ENCODE measurements around the gene YLPM1. TPM values are rescaled to one million over a fixed set of nuclear protein-coding genes. Genes with fewer than 3 reads are reported as not detected.

The YLPM1 gene
- total and polyA plus RNA-seq, 2 donors (not counting 1 experiment from before 2014, with no cell fraction given) = 22.4 to 116 TPM

- Histone ChIP-seq H3K4me3 (ENCODE audit: control extremely low read depth in 1 of 5, extremely low read depth in 1 of 5, insufficient read depth in 1 of 5, low read depth in 2 of 5, low read length in 4 of 5) (no peak overlapping the region), H2AFZ (ENCODE audit: insufficient read depth, low read depth, low read length, poor library complexity, severe bottlenecking) (no peak overlapping the region), H3K4me2 (replicated peaks; ENCODE audit: low read depth, low read length, poor library complexity, severe bottlenecking) (no peak overlapping the region), H3K9me3 (ENCODE audit: control extremely low read depth in 1 of 3, control insufficient read depth in 2 of 3, insufficient read depth in 1 of 3, low read length in 2 of 3) (no peaks in the 10 kb centered on the region), H3K79me2 (ENCODE audit: control insufficient read depth, insufficient read depth, low read length) (no peaks in the 10 kb centered on the region), H3K4me1 (ENCODE audit: control insufficient read depth in 2 of 2, insufficient read depth in 2 of 2, low read length in 2 of 2) (no peaks in the 10 kb centered on the region), H3K9ac (ENCODE audit: low read length) (no peak overlapping the region), H3K36me3 (replicated peaks in 1 of 2; ENCODE audit: control extremely low read depth in 1 of 2, control insufficient read depth in 1 of 2, extremely low read depth in 1 of 2, insufficient read depth in 2 of 2, low read length in 1 of 2) (peaks cover 8 to 51% of the 10 kb centered on the region in 2 experiments), H3K27ac (ENCODE audit: low read length in 2 of 2) (no peak overlapping the region), H4K20me1 (ENCODE audit: control insufficient read depth, insufficient read depth, low read length, poor library complexity, severe bottlenecking) (no peaks in the 10 kb centered on the region), H3K27me3 (replicated peaks in 1 of 4; ENCODE audit: control extremely low read depth in 1 of 4, control insufficient read depth in 3 of 4, insufficient read depth in 4 of 4, low read length in 3 of 4) (no peaks in the 10 kb centered on the region)
- TF ChIP-seq CTCF (IDR thresholded peaks at IDR 0.05) (no peak), EZH2 (IDR thresholded peaks at IDR 0.05; ENCODE audit: borderline replicate concordance, insufficient read depth, low read depth, low read length, poor library complexity, severe bottlenecking) (no peak)
- 100% methylated on average over 1 of the region's 4 CpGs for WGBS (ENCODE audit: insufficient coverage)
- ChIA-PET POLR2A (no interaction called here), CTCF (no interaction called here)
- intact Hi-C loops (cut with micrococcal nuclease) = no loop called here
- DNase-seq (no peak), ATAC-seq (ENCODE audit: low read depth) (no peak)
- Mint-ChIP-seq H3K4me1 (no peaks in the 10 kb centered on the region), H3K9me3 (ENCODE audit: insufficient read depth) (no peaks in the 10 kb centered on the region), H3K27ac (no peak overlapping the region), H3K4me3 (no peak overlapping the region), H3K27me3 (no peaks in the 10 kb centered on the region)
These were observed 25.3 kb upstream of the YLPM1 start for GRCh38 chr14:74737753-74738325.

- WGBS (ENCODE audit: insufficient coverage) = 97% methylated on average over 3 of the region's 8 CpGs
- intact Hi-C loops (cut with micrococcal nuclease) = no loop called here
- no peaks in the 10 kb centered on the region for H3K4me1 Mint-ChIP-seq
- no peak overlapping the region for H2AFZ ChIP-seq (ENCODE audit: insufficient read depth, low read depth, low read length, poor library complexity, severe bottlenecking)
- H3K36me3 ChIP-seq (replicated peaks in 1 of 2; ENCODE audit: control extremely low read depth in 1 of 2, control insufficient read depth in 1 of 2, extremely low read depth in 1 of 2, insufficient read depth in 2 of 2, low read length in 1 of 2) = peaks cover 3 to 37% of the 10 kb centered on the region in 2 experiments
- no peak overlapping the region for H3K27ac ChIP-seq (ENCODE audit: low read length in 2 of 2)
- H3K9me3 ChIP-seq (ENCODE audit: control extremely low read depth in 1 of 3, control insufficient read depth in 2 of 3, insufficient read depth in 1 of 3, low read length in 2 of 3) = no peaks in the 10 kb centered on the region
- no peak overlapping the region for H3K4me2 ChIP-seq (replicated peaks; ENCODE audit: low read depth, low read length, poor library complexity, severe bottlenecking)
- H3K4me1 ChIP-seq (ENCODE audit: control insufficient read depth in 2 of 2, insufficient read depth in 2 of 2, low read length in 2 of 2) = no peaks in the 10 kb centered on the region
- TF ChIP-seq CTCF (IDR thresholded peaks at IDR 0.05) (no peak), EZH2 (IDR thresholded peaks at IDR 0.05; ENCODE audit: borderline replicate concordance, insufficient read depth, low read depth, low read length, poor library complexity, severe bottlenecking) (no peak)
- no peaks in the 10 kb centered on the region for H3K9me3 Mint-ChIP-seq (ENCODE audit: insufficient read depth)
- H3K27me3 Mint-ChIP-seq = no peaks in the 10 kb centered on the region
- no peak overlapping the region for H3K4me3 ChIP-seq (ENCODE audit: control extremely low read depth in 1 of 5, extremely low read depth in 1 of 5, insufficient read depth in 1 of 5, low read depth in 2 of 5, low read length in 4 of 5)
- ChIA-PET CTCF (no interaction called here), POLR2A (no interaction called here)
- no peak overlapping the region for H3K4me3 Mint-ChIP-seq
- no peaks in the 10 kb centered on the region for H4K20me1 ChIP-seq (ENCODE audit: control insufficient read depth, insufficient read depth, low read length, poor library complexity, severe bottlenecking)
- H3K27me3 ChIP-seq (replicated peaks in 1 of 4; ENCODE audit: control extremely low read depth in 1 of 4, control insufficient read depth in 3 of 4, insufficient read depth in 4 of 4, low read length in 3 of 4) = no peaks in the 10 kb centered on the region
- no peak overlapping the region for H3K27ac Mint-ChIP-seq
- DNase-seq (no peak), ATAC-seq (ENCODE audit: low read depth) (no peak)
- H3K9ac ChIP-seq (ENCODE audit: low read length) = no peak overlapping the region
- H3K79me2 ChIP-seq (ENCODE audit: control insufficient read depth, insufficient read depth, low read length) = no peaks in the 10 kb centered on the region
These were observed 23.7 kb upstream of the YLPM1 start for GRCh38 chr14:74739293-74740030.

Data from B cell (primary cell).